GM21619 (cell line): Measurements from ENCODE around the gene MBNL1.
A peak's percentile ranks its signal among the peaks of the same experiment; 100 is the strongest.
"Not testable (repeated sequence)": the region's sequence is repeated elsewhere in the genome, so short reads cannot be mapped to it uniquely, and the experiment has no call there.

ENCODE experiments used
- ATAC-seq: cut with Tn5 transposase; IDR thresholded peaks from one replicate; pipeline ENCODE4 v1.9.1; 2021; ENCODE audit not compliant: unreplicated experiment

MBNL1 gene

GRCh38 chr3:152438706-152439105, 170.0 kb downstream of the MBNL1 start:
- no peak for ATAC-seq

DNA sequence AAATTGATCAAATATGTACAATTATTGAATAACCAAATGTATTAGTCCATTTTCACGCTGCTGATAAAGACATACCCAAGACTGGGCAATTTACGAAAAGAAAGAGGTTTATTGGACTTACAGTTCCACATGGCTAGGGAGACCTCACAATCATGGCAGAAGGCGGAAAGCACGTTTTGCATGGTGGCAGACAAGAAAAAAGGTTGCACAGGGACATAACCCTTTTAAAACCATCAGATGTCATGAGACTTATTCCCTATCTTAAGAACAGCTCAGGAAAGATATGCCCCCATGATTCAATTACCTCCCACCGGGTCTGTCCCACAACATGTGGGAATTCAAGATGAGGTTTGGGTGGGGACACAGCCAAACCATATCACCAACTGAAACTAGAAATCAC, 171.5 kb downstream of the MBNL1 start:
- not testable (repeated sequence) for ATAC-seq

DNA sequence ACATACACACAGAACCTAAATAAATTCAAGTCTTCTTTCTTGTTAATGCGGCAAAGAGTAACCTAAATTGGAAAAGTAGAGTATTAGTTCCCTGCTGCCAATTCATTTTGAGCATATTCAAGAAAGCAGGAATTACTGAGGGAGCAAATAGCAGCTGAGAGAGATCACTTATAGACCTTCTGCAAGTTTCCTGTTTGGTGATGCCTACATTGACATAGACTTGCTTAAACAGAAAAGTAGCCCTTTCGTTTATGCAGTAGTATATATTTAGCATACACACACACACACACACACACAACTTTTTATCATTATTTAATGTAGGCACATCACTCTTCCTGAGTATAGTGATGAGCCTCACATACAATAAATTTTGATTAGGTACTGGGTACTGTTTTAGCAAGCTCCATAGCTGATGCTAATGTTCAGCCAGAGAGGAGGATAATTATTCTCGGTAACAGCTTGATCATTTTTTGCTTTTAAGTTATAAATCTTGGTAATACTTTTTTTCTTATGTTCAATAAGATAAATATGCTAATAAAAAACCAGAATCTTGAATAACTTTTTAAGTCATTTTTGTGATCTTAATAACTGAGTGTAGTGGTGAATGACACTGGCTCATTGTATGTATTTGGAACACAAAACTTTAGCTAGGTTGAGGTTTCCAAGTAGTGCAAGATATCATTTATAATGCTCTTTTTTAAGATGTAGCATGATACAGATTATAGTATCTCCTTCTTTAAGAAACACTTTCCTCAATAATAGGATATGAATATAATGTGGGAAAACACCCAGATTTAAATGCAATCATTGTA, 174.7 kb downstream of the MBNL1 start:
- ATAC-seq, result peak; percentile 45

DNA sequence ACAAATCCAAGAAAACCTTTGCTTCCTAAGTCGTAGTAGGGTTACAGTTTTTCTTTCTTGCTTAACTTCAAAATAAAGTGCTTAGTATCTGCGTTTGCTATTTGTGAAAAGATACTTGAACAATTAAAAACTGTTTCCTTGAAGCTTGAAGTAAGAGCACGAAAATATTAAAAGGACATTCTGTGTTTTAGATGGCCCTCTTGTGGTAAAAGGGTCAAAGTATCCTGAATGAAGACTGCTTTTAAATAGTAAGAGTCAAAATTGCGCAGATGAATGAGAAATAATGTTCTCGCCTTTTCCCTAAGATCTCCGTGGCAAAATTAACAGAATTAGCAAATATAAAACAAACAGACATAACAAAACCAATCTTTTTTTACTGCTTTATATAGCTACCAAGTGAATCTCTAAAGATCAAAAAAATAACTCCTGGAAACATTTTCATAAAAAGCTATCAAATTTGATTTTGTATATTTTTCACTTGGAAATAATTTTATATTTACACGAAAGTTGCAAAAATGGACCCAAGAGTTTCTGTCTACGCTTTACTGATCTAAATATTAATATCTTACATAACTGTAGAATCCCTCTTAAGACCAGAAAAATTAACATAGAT, 175.4 kb downstream of the MBNL1 start:
- ATAC-seq, result no peak

GRCh38 chr3:152445212-152445611, 176.5 kb downstream of the MBNL1 start:
- no peak for ATAC-seq

- no peak for ATAC-seq
Measured at GRCh38 chr3:152446495-152446894, 177.8 kb downstream of the MBNL1 start.

DNA sequence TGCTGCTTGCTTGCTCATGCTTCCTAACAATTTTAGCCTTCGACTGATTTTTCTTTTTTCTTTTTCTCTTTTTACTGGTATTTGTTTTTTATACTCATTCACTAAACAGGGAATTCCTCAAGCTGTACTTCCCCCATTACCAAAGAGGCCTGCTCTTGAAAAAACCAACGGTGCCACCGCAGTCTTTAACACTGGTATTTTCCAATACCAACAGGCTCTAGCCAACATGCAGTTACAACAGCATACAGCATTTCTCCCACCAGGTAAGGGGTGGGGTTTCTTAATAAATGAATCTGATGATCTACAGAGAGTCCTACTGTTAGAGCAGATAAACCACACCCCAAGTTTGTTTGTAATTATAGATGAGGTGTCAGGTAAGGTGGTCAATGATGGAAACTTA, 178.8 kb downstream of the MBNL1 start:
- no peak for ATAC-seq

DNA sequence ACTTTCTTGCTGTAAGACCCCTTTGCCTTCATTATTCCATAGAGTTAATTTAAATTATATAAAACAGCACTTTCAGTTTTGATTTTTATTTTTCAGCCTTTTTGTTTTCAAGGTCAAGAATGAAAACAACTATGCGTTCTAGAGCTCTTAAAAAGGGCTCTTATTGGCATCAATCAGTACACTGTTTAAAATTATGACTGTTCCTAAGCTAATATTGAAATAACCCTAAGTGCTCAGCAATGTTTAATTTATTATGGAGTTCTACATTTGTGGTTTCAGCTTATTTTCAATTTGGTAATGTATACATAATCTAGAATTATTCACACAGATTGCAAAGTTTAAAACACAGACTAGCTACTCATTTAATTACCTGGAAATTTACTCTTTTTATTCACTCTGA, 179.4 kb downstream of the MBNL1 start:
- ATAC-seq, result no peak

DNA sequence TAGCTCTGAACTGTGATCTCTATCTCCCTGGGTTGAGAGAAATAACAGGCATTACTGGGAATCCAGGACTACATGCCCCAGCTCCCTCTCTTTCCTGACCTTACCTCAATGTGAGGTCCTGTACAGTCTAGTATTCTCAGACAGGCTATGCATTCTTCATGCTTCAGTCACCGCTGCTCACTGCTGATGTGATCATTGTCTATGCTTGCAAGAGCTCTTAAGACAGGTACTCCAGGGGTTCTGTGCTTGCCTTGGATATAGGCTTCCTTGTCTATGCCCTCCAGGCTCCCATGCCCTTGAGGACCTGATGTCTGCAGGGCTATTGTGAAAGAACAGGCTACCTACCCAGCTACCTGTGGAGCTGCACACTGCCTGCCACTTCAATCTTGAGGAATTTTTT, 183.6 kb downstream of the MBNL1 start:
- no peak for ATAC-seq

- ATAC-seq, result no peak
Measured at GRCh38 chr3:152454076-152454875, 185.5 kb downstream of the MBNL1 start.

GRCh38 chr3:152455989-152456388, 187.3 kb downstream of the MBNL1 start:
- no peak for ATAC-seq

DNA sequence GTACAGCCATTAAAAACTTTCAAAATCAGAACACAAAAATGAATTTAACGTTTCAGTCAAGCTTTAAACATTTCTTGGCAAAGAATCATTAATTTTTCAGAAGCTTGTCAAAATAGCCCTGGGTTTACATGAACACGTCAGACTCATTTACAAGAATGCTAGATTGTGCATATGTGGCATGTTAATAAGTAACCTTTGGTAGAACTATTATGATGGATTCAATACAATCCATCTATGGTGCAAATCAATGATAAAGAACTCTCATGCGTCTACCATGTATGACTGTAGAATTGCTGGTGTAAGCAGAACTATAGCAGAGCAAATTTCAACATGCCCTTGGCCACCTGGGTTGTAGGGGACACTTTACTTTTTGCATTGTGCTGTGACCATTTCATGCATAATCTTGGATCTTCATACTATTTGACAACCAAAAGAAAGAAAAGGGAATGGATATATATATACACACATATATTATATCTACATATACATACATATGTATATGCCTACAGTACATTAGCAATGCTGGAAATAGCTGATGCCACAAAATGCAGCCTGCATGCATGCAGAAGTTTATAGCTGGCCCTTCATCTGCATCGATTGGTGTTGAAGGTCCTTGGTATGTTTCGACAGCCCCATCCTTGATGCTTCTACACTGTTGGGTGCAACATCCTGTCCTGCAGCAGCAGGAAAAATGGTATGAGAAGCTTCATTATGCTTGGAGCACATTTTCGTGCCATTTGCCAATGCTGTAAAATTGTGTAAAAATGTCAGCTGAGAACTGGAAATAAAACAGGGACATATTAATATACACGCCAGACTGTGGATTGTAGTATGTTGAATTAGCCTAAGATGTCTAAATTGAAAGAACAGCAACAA, 189.0 kb downstream of the MBNL1 start:
- ATAC-seq, result no peak

GRCh38 chr3:152458376-152459117, 189.8 kb downstream of the MBNL1 start:
- no peak for ATAC-seq

DNA sequence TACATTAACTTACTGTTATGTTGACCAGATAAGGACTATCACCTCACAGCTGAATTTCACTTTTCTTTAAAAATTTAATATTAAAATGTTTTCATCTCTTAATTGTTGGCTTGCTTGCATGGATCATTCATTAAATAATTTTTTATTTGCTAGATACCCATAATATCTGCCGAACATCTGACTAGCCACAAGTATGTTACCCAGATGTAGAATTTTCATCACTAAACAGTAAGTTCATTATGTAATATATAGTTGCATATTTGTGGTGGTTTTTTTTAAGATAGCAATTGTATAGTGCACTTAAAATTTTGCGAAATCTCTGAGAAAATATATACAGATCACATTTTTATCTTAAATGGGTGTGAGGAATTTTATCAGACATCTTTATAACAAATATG, 190.4 kb downstream of the MBNL1 start:
- ATAC-seq, result no peak

GRCh38 chr3:152459572-152459971, 190.8 kb downstream of the MBNL1 start:
- ATAC-seq, result no peak

DNA sequence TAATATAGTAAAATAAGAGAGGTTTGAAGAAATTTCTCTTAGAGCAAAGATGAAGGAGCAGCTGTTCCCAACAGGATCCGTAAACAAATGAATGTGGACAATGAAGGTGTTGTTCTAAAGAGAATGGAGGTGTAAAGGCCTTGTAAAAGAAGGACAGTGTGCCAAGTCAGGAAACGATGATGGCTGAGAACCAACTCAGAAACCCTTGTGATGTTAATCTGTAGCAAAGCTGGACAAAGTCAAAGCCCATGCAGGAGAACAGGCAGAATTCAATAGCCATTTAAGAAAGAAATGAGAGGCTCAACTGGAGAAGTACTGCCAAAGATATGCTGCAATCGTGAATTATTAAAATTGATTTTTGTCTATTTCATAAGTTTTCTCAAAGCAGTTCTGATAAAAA, 192.2 kb downstream of the MBNL1 start:
- ATAC-seq, result no peak

DNA sequence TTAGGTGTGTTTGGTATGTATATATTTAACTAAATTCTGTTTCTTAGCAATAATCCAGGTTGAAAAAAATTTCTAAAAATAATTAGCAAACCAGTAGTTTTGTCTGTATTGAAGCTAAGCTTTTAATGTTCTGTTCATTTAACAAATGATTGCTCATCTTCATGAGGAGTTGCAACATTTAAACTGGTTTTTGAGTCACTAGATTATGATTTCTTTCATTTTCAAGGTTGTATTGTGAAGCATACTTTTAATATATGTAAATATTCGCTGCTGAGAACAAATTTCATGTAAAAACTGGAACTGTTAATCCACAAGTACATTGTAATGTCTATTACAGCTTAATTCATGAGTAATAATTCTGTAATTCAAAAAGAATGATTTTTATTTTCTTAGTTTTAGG, 192.7 kb downstream of the MBNL1 start:
- ATAC-seq, result no peak

DNA sequence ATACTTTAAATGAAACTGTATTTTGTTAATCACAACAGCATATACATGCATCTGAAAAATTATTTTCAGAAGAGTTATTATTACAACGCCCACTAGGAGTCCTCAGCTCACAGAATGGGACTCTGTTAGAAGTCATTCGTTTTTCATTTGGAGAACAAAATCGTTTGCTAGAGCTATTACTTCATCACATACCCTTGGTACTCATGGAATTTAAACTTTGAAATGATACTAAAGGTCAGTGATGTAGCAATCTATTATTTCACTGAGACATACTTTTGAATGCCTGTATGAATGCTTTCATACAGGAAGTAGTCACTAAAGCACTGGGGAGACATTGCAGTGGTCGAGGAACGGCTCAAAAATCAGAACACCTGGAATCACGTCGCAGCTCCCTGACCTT, 198.1 kb downstream of the MBNL1 start:
- peak; percentile 48 for ATAC-seq

- no peak for ATAC-seq
Measured at GRCh38 chr3:152469248-152470025, 200.7 kb downstream of the MBNL1 start.
